Dermis blood vessel endothelial cell (primary cell): ENCODE measurements around the gene MAN2A1. TPM values are rescaled to one million over a fixed set of nuclear protein-coding genes. Genes with fewer than 3 reads are reported as not detected.
A peak's percentile ranks its signal among the peaks of the same experiment; 100 is the strongest.

Source experiments
- DNase-seq: peaks from one replicate; pipeline ENCODE4 v3.0.0; 2010
- total RNA-seq: library from RNA; depleted of rRNA; stranded (reverse); fragments of >200 nt; gene quantifications from 2 replicates; pipeline ENCODE4 v1.2.3, GENCODE V29; 2014

MAN2A1 gene
- total RNA-seq, 1 donor from 2014 or later = 89.2 TPM

DNA sequence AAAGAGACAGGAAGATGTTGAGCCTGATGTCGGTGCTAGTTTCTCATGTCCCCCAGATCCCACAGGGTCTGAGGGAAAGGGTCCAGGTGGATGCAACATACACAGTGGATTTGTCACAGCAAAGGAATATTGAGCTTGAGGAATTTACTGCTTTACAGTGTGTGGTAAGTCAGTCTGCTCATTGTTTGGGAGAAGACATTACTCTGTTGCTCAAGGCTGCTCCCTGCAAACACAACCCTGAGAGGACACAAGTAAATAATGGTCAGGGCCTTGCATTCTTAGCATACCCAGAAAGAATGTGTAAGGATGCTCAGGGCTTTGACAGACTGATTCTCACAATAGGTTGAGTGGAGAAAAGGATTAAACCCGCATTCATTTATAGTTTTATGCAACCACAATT lies 7.3 kb upstream of the MAN2A1 start:
- no peak for DNase-seq

DNA sequence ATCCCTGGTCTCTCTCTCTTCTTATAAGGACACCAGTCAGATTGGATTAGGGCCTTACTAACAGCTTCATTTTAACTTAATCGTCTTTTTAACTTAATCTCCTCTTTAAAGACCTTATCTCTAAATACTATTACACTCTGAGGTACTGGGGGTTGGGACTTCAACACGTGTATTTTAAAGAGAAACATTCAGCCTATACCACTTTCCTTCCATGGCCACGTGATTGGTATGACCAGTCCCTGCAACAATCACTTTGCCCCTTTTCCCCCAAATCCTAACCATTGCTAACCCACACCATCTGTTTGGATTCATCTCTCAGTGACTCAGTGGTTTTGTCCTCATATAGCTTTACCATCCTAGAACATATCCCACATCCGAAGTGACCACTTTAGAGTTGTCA lies 3.8 kb upstream of the MAN2A1 start:
- DNase-seq = no peak

GRCh38 chr5:109688630-109688969 lies 1.1 kb upstream of the MAN2A1 start:
- peak; percentile 67 for DNase-seq

DNA sequence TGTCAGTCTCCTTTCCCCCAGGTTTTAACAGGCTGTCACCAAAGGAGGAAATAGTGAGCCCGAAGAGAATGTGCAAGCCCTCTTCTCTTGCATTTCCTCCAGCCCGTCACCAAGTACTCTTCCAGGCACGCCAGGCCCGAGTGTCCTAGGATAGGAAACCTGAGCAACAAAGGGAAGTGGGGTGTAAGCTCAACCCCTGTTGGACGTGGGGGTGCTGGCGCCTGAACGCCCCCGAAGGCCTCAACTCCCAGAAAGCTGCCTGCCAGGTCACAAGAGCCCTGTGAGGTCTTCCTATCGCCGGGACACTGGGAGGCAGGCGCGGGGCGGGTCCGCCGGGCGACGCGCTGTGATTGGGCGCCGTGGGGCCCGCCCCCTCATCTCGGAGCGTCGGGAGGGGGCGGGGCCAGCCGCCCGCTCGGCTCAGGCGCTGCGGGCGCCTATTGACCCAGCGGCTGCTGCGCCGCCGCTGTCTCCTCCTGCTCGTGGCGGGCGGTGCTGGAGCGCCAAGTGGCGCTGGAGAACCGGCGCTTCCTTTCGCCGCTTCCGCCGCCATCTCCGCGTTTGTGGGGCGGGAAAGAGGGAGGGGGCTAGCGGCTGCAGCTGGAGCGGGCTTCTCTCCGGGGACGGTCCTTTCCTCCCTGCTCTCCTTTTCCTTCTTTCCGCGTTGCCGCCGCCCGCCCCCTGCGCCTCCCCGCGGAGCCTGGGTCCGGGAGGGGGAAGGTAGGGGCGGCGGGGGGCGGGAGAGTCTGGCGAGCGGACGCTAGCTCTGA lies 572 bp upstream of the MAN2A1 start:
- peak; percentile 94 for DNase-seq

DNA sequence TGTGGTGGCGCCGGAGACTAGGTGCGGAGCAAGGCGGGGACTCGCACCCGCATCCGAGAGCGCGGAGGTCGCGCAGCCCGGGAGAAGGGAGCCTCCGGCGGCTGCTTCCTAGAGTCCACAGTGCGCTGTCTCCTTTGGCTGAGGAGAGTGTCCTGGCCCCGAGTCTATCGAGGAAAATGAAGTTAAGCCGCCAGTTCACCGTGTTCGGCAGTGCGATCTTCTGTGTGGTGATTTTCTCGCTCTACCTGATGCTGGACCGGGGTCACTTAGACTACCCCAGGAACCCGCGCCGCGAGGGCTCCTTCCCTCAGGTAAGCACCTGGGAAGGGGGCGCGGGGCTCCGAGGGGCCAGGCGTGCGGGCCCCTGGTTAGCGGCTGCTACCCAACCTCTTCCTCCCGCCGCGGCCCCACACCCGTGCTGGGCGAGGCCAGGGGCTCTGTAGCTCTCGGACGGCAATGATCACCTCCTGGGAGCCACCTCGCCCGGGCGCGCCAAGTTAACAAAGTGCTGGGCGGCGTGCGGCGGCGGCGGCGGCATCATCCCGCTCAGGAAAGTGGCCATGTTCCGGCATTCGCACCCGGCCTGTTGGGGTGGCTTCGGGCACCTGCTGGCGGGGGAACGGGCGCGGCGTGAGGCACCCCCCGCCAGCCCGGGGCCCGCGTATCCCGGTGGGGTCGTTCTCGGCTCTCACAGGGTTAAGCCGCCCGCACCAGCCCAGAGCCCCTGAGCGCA lies 681 bp downstream of the MAN2A1 start:
- DNase-seq = peak; percentile 49

- peak; percentile 88 for DNase-seq
These were observed 1.3 kb downstream of the MAN2A1 start for GRCh38 chr5:109690975-109691574.

- DNase-seq = peak; percentile 27
These were observed 2.3 kb downstream of the MAN2A1 start for GRCh38 chr5:109691996-109692395.

GRCh38 chr5:109692852-109693251 lies 3.1 kb downstream of the MAN2A1 start:
- no peak for DNase-seq

- no peak for DNase-seq
These were observed 4.0 kb downstream of the MAN2A1 start for GRCh38 chr5:109693535-109694400.

DNA sequence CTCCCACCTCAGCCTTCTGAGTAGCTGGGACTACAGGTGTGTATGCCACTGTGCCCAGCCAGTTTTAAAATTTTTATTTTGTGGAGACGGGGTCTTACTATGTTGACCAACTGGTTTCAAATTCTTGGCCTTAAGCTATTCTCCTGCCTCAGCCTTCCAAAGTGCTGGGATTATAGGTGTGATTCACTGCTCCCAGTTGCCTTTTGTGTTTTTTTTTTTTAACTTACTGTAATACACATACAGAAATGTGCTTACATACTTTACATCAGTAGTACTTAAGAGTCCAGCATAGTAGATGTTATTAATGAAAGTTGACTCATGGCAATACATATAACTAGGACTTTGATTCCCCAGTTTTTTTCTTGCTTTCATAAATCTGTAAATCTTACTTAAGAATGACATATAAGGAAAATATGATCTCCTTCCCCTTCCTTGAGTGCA lies 4.7 kb downstream of the MAN2A1 start:
- DNase-seq = peak; percentile 47

- DNase-seq = no peak
These were observed 5.5 kb downstream of the MAN2A1 start for GRCh38 chr5:109695005-109695926.

GRCh38 chr5:109697339-109697738 lies 7.6 kb downstream of the MAN2A1 start:
- no peak for DNase-seq

GRCh38 chr5:109700516-109701153 lies 10.9 kb downstream of the MAN2A1 start:
- DNase-seq = no peak

GRCh38 chr5:109701252-109701651 lies 11.5 kb downstream of the MAN2A1 start:
- DNase-seq = no peak

DNA sequence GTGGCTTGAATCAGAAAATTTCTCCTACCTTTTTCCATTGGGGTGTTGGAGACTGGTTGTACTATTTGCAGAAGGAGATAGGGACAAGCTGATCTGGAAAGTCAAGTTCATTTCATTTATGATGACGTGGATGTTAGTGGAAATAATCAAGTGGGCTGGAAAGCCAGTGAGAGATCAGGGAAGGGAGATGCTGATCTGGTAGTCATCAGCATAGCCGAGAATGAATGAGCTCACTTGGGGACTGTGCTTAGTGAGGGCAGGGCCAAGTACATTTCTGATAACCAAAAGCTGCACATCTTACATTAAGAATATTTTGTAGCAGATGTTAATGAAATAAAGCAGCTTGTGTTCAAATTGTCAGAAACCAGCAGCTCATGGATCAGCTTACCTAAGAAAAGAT lies 12.1 kb downstream of the MAN2A1 start:
- no peak for DNase-seq

DNA sequence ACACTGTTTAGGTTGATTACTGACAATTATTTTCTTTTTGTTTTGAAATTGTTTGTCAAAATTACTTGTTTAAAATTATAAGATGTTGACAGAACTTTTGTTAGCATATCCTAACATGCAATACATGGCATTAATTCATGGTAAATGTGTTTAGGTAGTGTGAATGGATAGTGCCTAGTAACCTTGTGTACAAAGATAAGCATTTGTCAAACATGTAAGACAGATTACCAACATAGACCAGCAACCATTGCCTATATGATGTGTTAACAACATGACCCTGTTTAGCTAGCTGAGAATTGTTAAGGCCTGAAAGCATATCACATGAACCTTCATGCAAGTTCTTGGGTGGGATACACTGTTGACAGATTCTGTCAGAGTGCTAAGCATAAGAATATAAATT lies 13.4 kb downstream of the MAN2A1 start:
- DNase-seq = no peak

- DNase-seq = no peak
These were observed 14.1 kb downstream of the MAN2A1 start for GRCh38 chr5:109703829-109704228.

DNA sequence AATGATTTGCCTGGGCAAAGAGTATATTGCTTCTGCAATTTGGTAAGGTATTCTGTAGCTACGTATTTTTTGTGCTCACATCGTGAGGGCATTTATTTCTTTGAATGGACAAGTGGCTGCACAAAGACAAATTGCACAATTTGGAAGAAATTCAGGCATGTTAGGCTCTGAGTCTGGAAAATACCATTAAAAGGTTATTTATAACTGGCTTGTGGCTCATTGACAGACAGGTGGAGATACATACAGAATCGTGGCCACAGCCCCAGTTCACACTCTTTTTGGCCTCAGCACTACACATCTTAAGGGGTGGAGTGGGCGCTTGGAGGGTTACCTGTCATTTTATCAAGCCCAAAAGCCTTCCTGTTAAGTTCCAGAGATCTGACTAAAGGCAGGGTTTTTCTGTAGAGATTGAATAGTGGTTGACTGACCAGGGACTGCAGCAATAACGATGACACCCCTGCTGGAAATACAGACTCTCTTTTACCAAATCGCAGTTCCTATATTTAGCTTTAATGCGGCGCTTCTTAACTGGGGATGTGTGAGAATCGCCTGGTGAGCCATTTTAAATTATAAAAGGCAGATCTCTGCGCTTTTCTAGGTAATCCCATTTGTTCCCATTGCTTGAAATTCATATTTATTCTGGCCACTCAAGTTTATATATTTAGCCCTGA lies 14.7 kb downstream of the MAN2A1 start:
- DNase-seq = no peak

GRCh38 chr5:109705596-109705995 lies 15.9 kb downstream of the MAN2A1 start:
- DNase-seq = no peak

- DNase-seq = no peak
These were observed 16.4 kb downstream of the MAN2A1 start for GRCh38 chr5:109706095-109706494.

DNA sequence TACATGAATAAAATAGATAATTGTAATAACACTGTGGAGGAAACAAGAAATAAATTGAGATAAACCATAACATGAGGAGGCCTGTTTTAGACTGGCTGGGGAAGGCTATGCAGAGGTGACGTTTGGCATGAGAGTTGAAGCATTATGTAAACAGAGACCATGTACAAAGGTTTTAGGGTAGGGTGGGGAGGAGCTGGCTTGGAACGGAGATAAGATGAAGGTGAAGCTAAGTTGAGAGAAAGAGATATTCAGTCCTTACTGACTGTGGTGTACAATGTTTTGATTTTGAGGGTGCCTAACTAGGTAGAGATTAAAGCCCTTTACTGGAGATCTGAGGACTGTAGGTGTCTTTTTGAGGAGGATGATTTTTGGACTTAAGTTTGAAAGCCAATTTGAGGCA lies 17.8 kb downstream of the MAN2A1 start:
- no peak for DNase-seq
